Measurements from ENCODE around the gene MCRIP2. TPM values are rescaled to one million over a fixed set of nuclear protein-coding genes. Genes with fewer than 3 reads are reported as not detected.

Gene MCRIP2
- total and polyA plus RNA-seq, 2 of the 8 experiments (the other 6 are each of a cell fraction or from before 2014, with no cell fraction given): 45.4 to 75.5 TPM

DNA sequence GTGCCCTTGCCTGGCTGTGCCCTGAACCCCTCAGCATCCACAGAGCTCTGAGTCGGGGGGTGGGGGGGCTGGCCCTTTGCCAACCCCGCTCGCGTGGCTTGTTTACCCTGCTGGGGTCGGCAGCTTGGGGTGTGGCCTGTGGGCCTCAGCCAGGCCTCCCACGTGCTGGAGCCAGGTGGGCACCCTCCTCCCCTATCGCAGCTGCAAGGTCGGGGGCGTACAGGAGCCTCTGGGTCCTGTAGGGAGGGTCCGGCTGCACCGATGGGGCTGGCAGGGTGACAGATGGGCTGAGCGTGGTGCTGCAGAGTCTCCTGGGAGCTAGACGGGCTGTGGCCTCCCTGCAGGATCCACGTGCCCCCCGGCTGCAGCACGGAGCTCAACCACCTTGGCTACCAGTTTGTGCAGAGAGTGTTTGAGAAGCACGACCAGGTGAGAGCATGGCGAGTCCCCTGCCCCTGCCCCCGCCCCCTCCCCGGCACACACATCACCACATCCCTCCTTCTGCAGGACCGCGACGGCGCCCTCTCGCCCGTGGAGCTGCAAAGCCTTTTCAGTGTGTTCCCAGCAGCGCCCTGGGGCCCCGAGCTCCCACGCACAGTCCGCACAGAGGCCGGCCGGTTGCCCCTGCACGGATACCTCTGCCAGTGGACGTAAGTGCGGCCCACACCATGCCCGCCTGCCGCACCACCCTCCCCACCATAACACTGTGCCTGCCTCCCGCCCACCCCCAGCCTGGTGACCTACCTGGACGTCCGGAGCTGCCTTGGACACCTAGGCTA is 29.9 kb downstream of the MCRIP2 start:
- 94% methylated on average over 18 of the region's 40 CpGs; no CpG with 5 or more reads in 1 of the 2 experiments for WGBS, 2 experiments (ENCODE audit: extremely low coverage in 1 of 2, insufficient coverage in 1 of 2, insufficient read length in 1 of 2, insufficient replicate concordance in 2 of 2, low coverage in 1 of 2, low lambda C conversion rate in 2 of 2, missing lambda C conversion rate in 1 of 2)
- Histone ChIP-seq H3K4me2 (ENCODE audit: insufficient read depth in 1 of 2, low read depth in 2 of 2, low read length in 2 of 2) (no peak overlapping the region), H3K9me3 (ENCODE audit: insufficient read depth in 2 of 2, low read depth in 1 of 2, low read length in 1 of 2) (no peaks in the 10 kb centered on the region), H3K27me3 (replicated peaks in 1 of 4; ENCODE audit: control insufficient read depth in 3 of 4, extremely low read depth in 1 of 4, insufficient read depth in 3 of 4, low read length in 3 of 4) (peaks cover 0 to 2% (median 0%) of the 10 kb centered on the region in 4 experiments; a peak in 2 of 7 replicates), H3K14ac (ENCODE audit: insufficient read length) (no peak overlapping the region), H3K4ac (replicated peaks; ENCODE audit: insufficient read length, low read depth, low read length) (no peak overlapping the region), H3K79me2 (ENCODE audit: control insufficient read depth in 1 of 2, insufficient read depth in 2 of 2, low read length in 2 of 2) (peaks cover 0 to 13% of the 10 kb centered on the region in 2 experiments; a peak in 1 of 4 replicates), H4K91ac (replicated peaks; ENCODE audit: insufficient read length, low read length) (no peak overlapping the region), H3K23ac (ENCODE audit: insufficient read length) (no peak overlapping the region), H2BK12ac (ENCODE audit: low read depth, low read length) (no peak overlapping the region), H2AK5ac (ENCODE audit: low read depth, low read length) (no peak overlapping the region), H3K4me1 (replicated peaks in 1 of 4; ENCODE audit: control insufficient read depth in 3 of 4, insufficient read depth in 4 of 4, low read length in 3 of 4) (peaks cover 0 to 19% (median 17%) of the 10 kb centered on the region in 4 experiments; a peak in 6 of 7 replicates), H3K23me2 (ENCODE audit: low read depth, low read length) (peaks cover 12% of the 10 kb centered on the region), H3K9ac (replicated peaks in 1 of 4; ENCODE audit: extremely low read depth in 1 of 4, low read depth in 3 of 4, low read length in 3 of 4) (no peak overlapping the region), H4K8ac (ENCODE audit: extremely low read depth, insufficient read depth, low read length) (no peak overlapping the region), H2BK20ac (ENCODE audit: low read length) (no peak overlapping the region), H4K5ac (ENCODE audit: insufficient read length, low read depth, low read length) (no peak overlapping the region), H2BK5ac (ENCODE audit: low read depth, low read length) (no peak overlapping the region), H2AFZ (ENCODE audit: low read length) (no peak overlapping the region), H3K36me3 (ENCODE audit: control insufficient read depth in 2 of 4, insufficient read depth in 4 of 4, low read length in 3 of 4) (peaks cover 14 to 44% (median 33%) of the 10 kb centered on the region in 4 experiments), H2BK15ac (ENCODE audit: low read length) (no peak overlapping the region), H3K56ac (replicated peaks; ENCODE audit: insufficient read length, low read depth, low read length) (no peak overlapping the region), H3K18ac (ENCODE audit: extremely low read depth, low read length) (no peak overlapping the region), H2BK120ac (replicated peaks; ENCODE audit: low read depth, low read length) (no peak overlapping the region), H4K20me1 (replicated peaks in 1 of 2; ENCODE audit: control insufficient read depth in 1 of 2, insufficient read depth in 2 of 2, low read length in 2 of 2) (peaks cover 5 to 27% of the 10 kb centered on the region in 2 experiments), H3K4me3 (ENCODE audit: extremely low read depth in 1 of 4, insufficient read depth in 2 of 4, low read depth in 3 of 4, low read length in 4 of 4) (no peak overlapping the region), H3K79me1 (ENCODE audit: low read depth, low read length) (peaks cover 13% of the 10 kb centered on the region), H3K27ac (ENCODE audit: low read depth, low read length) (no peak overlapping the region)
- no peak for FAIRE-seq
- ChIA-PET CTCF (ENCODE audit: partially characterized antibody) (interaction anchor here (1.3 to 12.0 kb wide), 3 partner anchors 12 to 89 kb away, joined by 5 to 75 read pairs (median 7); partner anchors contain the start of gene WDR24), POLR2A (ENCODE audit: partially characterized antibody) (interaction anchor here (0.8 to 17.4 kb wide), 6 partner anchors 6 to 38 kb away, joined by 3 to 214 read pairs (median 4); partner anchors contain the start of genes JMJD8, RHBDL1, RHOT2 and STUB1)
- DNase-seq (ENCODE audit: low read depth in 1 of 2, low spot score in 2 of 2): no peak
- TF ChIP-seq CHD1 (IDR thresholded peaks at IDR 0.05; ENCODE audit: low read depth, low read length) (no peak), JUN (IDR thresholded peaks at IDR 0.05; ENCODE audit: low read depth, low read length) (no peak), BCL11A (IDR thresholded peaks at IDR 0.05; ENCODE audit: low read depth in 2 of 2, low read length in 2 of 2) (no peak), TBP (IDR thresholded peaks at IDR 0.05; ENCODE audit: low read depth, low read length) (no peak), RAD21 (IDR thresholded peaks at IDR 0.05 in 1 of 2, conservative IDR thresholded peaks at IDR 0.05 in 1 of 2; ENCODE audit: low read depth in 2 of 2, low read length in 2 of 2) (no peak), SUZ12 (IDR thresholded peaks at IDR 0.05; ENCODE audit: low read length) (no peak), CHD2 (IDR thresholded peaks at IDR 0.05; ENCODE audit: low read length) (no peak), RXRA (IDR thresholded peaks at IDR 0.05; ENCODE audit: insufficient read depth, low read depth, low read length) (no peak), POLR2AphosphoS5 (IDR thresholded peaks at IDR 0.05; ENCODE audit: low read depth, low read length) (no peak), RNF2 (IDR thresholded peaks at IDR 0.05; ENCODE audit: borderline replicate concordance, low read depth, low read length, missing control alignments, poor library complexity, severe bottlenecking) (no peak)
- TF ChIP-seq, protein P1, sequence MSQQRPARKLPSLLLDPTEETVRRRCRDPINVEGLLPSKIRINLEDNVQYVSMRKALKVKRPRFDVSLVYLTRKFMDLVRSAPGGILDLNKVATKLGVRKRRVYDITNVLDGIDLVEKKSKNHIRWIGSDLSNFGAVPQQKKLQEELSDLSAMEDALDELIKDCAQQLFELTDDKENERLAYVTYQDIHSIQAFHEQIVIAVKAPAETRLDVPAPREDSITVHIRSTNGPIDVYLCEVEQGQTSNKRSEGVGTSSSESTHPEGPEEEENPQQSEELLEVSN (IDR thresholded peaks at IDR 0.05): no peak

Data from H1 (cell line).